Measurements from ENCODE around the gene TNS3. TPM values are rescaled to one million over a fixed set of nuclear protein-coding genes. Genes with fewer than 3 reads are reported as not detected.

The TNS3 gene
- total and polyA plus RNA-seq, 2 donors (not counting 3 experiments of a cell fraction or from before 2014, with no cell fraction given): 10.4 to 45.1 TPM

- Histone ChIP-seq H3K4me1 (ENCODE audit: control insufficient read depth, extremely low read depth, insufficient read depth, low read length) (no peaks in the 10 kb centered on the region), H3K9me1 (replicated peaks; ENCODE audit: control insufficient read depth, extremely low read depth, insufficient read depth, low read length) (no peaks in the 10 kb centered on the region), H3K4me2 (ENCODE audit: insufficient read depth, low read length) (no peak overlapping the region), H3K79me2 (ENCODE audit: control insufficient read depth, insufficient read depth, low read length) (no peaks in the 10 kb centered on the region), H4K20me1 (replicated peaks; ENCODE audit: control insufficient read depth, extremely low read depth, insufficient read depth, low read length) (no peaks in the 10 kb centered on the region), H3K9ac (replicated peaks; ENCODE audit: extremely low read depth, insufficient read depth, low read length) (no peak overlapping the region), H3K36me3 (ENCODE audit: control insufficient read depth in 2 of 2, extremely low read depth in 1 of 2, insufficient read depth in 2 of 2, low read length in 2 of 2) (peaks cover 0 to 4% of the 10 kb centered on the region in 2 experiments), H2AFZ (ENCODE audit: low read depth, low read length) (no peak overlapping the region), H3K27me3 (ENCODE audit: control insufficient read depth in 2 of 2, insufficient read depth in 2 of 2, low read length in 2 of 2) (no peaks in the 10 kb centered on the region), H3K9me3 (replicated peaks; ENCODE audit: control insufficient read depth, insufficient read depth, low read length) (no peaks in the 10 kb centered on the region), H3K4me3 (replicated peaks in 1 of 3; ENCODE audit: insufficient read depth in 1 of 3, low read depth in 1 of 3, low read length in 3 of 3) (no peak overlapping the region), H3K27ac (ENCODE audit: insufficient read depth, low read depth, low read length) (no peak overlapping the region)
- intact Hi-C loops (cut with micrococcal nuclease): no loop called here
- BruUV-seq (replicated peaks): no TSS peak
- FAIRE-seq: no peak
- ChIA-PET POLR2A (no interaction called here), CTCF (interaction anchor here (1.7 kb wide), 1 partner anchor 15 kb away, joined by 5 read pairs; no protein-coding TSS in a partner anchor)
- dilution Hi-C loops (cut with MboI; ENCODE audit: extremely low pct_ligation_motif_present, low sequenced_read_pairs): no loop called here
- no peak for DNase-seq (ENCODE audit: low read depth, low spot score)
- TF ChIP-seq MAX (IDR thresholded peaks at IDR 0.05; ENCODE audit: insufficient read depth, insufficient read length): no peak
- no peak for TF ChIP-seq EZH2 (IDR thresholded peaks at IDR 0.05; ENCODE audit: borderline replicate concordance, low read depth, low read length, severe bottlenecking)
- TF ChIP-seq GATA2 (IDR thresholded peaks at IDR 0.05; ENCODE audit: insufficient read depth, insufficient read length, low read depth, low read length): no peak
- no peak for TF ChIP-seq FOS (IDR thresholded peaks at IDR 0.05; ENCODE audit: borderline replicate concordance, insufficient read depth, low read length)
- no peak for TF ChIP-seq JUN (IDR thresholded peaks at IDR 0.05; ENCODE audit: borderline replicate concordance, insufficient read depth, insufficient read length, low read depth)
- TF ChIP-seq POLR2A (IDR thresholded peaks at IDR 0.05; ENCODE audit: low read depth, low read length): no peak
- TF ChIP-seq CTCF (IDR thresholded peaks at IDR 0.05; ENCODE audit: extremely low read depth in 1 of 2, insufficient read depth in 1 of 2, low read depth in 1 of 2, low read length in 2 of 2): no peak
- no peak for TF ChIP-seq MYC (IDR thresholded peaks at IDR 0.05; ENCODE audit: low read depth, low read length)
- no peak for TF ChIP-seq POLR2AphosphoS5 (IDR thresholded peaks at IDR 0.05; ENCODE audit: insufficient read depth, low read depth, low read length)
These were observed 300.8 kb downstream of the TNS3 start for GRCh38 chr7:47281161-47281560.

All from endothelial cell of umbilical vein (primary cell).